HG03354 (cell line): ENCODE results near the gene PPP3CA.

Experiments used
- ATAC-seq: cut with Tn5 transposase; IDR thresholded peaks from one replicate; pipeline ENCODE4 v1.9.1; 2021; ENCODE audit warnings: mild to moderate bottlenecking; ENCODE audit not compliant: unreplicated experiment, poor library complexity, severe bottlenecking

The PPP3CA gene

DNA sequence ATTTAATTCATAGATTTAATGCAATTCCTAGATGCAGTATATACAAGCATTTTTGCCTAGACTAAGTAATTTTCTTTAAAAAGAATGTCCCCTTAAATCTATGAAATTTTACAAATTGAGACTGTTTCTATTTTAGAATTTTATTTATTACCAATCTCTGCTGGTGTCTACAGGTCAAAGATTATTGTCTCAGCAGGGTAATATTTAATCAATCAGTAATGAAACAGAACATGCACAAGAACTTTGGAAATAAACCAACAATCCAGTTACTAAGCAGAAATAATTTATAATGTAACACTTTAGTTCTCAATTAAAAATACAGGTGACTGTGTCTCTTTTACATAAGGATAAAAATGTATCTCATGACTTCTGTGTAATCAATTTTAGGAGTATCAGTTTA is 266.2 kb downstream of the PPP3CA start:
- ATAC-seq, result no peak

DNA sequence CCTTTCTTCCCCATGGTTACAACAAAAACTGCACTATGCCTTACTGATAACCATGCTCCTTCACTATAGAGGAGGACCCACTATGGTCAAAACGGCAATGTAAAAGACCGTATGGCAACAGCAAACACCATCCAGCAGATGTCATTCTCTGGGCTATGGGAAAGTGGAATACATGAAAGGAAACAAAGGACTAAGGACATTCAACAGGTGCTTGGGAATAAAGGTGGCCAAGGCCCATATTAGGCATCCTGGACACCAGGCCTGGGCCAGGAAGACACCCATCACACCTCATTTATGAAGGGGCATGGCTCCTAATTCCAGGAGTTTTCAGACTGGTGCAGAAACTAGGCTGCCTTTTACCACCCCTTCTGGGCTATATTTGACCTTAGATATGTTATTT is 268.4 kb downstream of the PPP3CA start:
- no peak for ATAC-seq

DNA sequence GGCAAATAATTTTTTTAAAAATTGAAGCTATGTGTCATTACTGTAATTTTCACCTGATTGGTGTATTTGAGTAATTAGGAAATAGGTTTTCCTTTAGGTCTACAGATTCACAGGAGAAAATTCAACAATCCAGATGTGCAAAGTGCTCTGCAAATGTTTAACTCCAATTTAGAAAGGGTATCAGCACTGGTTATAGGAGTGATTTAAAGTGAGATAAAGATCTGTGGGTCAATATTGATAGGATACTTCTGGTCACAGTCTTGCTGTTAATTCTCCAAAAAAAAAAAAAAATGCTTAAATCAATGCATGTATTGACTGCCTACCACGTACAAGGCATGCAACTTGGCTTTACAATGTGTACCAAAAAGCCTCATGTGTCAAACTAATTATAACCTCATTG is 271.3 kb downstream of the PPP3CA start:
- no peak for ATAC-seq

DNA sequence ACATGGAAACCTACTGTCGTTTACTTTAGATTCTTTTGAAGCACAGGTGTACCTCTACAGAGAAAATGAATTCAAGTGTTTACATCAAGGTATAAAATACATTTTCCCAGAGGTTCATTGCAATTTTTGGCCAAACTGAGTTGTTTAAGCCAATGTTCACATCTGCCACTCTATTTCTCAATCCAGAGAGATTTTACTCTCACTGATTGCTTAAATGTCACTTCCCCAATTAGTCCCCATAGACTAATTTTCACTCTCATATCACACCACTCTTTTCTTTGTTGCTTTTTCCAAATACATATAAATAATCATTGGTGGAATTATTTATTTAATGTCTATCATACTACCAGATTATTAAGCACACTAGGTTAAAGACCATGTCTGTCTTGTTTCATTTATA is 271.8 kb downstream of the PPP3CA start:
- ATAC-seq, result no peak

DNA sequence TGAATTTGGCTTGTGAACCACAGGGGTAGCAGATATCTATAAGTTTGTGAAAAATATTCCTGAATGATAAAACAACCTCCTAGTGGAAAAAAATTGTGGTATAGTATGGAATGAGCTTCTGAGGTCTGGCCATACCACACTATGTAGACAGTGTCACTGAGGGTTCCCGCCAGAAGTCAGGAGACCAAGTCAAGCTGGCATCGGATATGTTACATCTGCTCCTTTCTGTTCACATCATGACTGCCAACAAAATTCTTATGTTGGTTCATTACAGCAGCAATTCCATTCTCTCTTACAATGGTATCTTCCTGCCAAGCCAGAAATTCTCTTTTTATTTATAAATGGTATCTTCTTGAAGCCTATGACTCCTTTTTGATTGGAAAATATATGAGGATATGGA is 273.0 kb downstream of the PPP3CA start:
- ATAC-seq, result no peak

DNA sequence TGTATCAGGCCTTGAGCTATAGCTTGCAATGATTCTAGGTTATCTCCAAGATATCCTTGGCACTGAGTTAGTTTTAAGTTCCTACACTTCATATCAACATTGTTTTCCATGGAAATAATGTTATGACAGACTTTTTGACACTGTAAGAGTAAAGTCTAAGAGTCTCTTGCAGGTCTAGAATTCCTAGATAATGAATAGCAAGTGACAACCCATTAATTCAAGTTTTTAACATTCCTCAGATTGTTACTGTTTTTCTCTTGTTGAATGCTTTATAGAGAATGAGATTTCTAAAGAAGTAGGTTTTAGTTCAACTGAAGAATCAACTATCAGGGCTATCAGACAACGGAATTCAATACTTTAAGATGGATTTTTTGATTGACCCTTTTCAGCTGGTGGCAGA is 276.1 kb downstream of the PPP3CA start:
- ATAC-seq, result no peak

DNA sequence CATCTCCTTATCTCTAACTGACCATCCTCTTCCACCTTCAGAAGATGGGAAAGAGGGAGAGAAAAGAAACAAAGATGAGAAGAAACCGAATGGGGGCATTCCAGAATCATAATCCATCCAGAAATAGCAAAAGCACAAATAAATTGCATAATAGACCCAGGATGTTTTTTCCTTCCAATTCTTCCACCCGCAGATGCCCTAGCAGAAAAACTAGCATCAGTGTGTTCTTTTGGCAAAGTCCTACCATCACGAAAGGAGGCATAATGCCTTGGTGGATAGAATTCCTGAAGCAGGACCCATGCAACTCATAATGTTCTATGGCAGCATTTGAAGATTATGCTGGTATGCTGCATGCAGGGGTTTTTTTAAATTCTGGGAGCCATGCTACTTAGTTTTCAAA is 279.2 kb downstream of the PPP3CA start:
- ATAC-seq, result no peak

DNA sequence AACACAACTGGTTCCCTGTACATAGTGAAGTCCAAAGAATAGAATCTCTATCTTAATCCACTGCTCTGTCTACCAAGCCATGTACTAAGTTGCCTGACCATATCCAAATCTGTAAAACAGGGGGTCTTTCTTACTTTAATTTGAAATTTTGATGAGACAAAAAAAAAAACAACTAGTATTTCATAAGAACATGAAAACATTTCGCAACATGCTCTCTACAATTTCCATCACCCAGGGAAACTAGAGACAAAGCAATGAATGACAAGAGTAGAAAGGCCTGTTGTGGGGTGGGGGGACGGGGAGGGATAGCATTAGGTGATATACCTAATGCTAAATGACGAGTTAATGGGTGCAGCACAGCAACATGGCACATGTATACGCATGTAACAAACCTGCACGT is 279.9 kb downstream of the PPP3CA start:
- ATAC-seq, result no peak

DNA sequence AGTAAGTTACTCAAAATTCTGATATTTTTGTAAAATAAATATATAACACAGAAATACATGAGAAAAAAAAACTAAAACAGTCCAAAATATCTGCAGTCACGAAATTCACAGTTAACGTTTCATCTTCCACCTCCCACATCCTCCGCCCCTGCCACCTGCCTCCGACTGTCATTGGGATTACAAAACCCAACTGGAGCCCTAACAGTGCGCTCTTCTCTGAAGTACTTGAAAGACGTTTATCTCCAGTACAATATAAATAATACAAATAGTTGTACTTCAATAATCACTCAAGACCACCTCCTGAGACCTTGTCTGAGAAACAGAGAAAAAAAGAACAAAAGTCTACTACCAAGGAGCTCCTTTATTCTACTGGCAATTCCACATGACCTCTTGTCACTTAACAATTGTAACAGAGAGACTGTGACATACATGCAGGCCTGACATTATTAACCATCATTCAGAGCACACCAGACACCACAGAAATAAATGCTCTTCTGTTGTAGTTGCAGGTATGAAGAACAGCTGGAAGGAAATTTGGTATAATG is 280.6 kb downstream of the PPP3CA start:
- ATAC-seq, result no peak

DNA sequence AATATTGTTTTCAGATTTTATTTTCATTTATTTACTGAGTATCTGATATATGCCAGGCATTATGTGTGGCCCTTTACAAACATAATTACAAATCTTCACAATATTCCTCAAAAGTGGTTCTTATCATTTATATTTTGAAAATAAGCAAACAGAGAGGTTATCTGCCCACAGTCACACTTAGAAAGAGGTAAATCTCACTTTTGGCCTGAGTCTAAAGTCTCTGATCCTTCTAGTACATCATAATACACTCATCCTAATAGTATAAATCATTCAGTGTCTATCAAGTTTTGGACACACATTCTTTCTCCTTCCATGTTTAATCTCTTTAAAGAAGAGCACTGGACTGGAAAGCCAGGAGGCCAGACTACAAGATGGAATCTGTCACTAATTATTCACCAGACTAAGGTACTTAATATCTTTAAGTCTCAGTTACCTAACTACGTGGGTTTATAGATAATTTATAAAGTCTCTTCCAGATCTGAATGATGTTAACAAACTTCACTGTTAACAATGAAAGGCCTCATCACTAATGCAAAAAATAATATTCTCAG is 281.3 kb downstream of the PPP3CA start:
- no peak for ATAC-seq

DNA sequence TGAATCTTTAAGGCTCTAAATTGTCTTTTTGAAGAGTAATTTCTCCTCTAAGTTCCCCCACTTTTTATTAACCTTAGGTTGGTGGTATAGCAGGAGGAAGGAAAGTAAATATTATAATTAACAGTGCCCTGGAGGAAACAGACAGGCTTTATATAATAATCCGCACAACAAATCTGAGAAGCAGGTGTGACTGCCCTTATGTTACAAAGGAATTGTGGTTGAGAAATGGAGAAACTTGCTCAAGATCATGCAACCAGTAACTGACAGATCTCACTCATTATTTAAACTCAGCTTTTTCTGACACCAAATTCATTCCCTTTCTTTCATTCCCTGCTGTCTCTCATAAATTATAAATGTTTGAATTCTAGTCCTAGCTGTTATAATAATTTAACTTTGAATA is 282.0 kb downstream of the PPP3CA start:
- no peak for ATAC-seq

DNA sequence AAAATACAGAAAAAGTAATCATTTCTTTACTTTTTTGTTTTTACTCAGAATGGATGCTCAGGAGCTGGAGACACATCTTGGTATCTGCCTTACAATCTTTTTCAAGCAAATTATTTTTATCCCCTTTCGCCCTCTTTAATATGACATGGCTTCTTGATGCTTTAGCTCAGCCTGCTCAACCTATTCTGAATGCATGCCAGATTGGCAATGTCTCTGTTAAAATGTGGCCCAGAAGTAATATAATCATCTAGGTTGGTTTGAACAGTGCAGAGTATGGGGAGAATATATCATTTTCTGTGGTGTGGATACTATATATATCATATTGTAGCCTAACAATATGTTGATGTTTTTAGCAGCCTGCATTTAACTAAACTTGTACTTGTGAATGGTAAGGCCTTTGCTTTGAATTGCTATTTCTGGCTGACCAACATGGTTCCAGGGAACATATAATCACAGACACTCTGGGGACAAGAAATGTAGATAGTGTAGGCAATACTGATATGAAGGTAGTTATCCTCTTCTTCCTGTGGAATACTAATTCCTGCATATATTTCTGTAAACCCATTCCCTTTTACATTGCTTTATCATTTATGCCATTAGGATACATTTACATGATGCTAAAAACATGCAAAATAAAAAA is 282.7 kb downstream of the PPP3CA start:
- ATAC-seq, result no peak

DNA sequence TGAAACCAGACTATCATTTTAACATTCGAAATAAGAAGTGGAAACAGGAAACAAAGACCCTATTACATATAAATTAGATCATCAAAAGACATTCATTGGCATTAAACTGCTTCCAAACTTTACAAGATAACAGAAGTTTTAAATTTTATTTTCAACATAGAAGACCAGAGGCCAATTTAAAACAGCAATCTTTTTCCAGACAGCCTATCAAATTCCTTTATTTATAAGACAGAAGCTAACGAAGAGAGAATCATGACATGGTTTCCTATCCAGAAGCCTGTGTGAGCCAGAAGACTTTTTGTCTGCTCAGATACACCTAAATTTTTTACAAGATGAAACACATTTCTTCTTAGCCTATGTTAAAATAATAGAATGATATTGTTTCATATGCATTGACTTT is 291.9 kb downstream of the PPP3CA start:
- no peak for ATAC-seq

DNA sequence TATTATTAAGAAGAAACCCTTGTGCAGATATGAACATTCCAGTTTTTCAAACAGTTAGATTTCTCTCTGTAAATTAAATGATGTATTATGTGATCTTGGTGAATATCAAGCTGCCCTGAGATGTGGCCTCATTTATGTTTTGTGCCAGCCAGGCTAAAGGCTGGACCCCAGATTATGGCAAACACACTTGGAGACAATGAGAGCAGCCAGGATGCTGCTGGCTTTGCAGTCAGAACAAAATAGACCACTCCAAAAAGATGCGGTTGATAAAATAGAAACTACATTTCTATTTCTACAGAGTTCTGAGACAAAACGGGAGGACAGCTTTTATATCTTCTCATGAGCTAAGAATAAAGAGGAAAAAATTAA is 296.5 kb downstream of the PPP3CA start:
- ATAC-seq, result no peak

DNA sequence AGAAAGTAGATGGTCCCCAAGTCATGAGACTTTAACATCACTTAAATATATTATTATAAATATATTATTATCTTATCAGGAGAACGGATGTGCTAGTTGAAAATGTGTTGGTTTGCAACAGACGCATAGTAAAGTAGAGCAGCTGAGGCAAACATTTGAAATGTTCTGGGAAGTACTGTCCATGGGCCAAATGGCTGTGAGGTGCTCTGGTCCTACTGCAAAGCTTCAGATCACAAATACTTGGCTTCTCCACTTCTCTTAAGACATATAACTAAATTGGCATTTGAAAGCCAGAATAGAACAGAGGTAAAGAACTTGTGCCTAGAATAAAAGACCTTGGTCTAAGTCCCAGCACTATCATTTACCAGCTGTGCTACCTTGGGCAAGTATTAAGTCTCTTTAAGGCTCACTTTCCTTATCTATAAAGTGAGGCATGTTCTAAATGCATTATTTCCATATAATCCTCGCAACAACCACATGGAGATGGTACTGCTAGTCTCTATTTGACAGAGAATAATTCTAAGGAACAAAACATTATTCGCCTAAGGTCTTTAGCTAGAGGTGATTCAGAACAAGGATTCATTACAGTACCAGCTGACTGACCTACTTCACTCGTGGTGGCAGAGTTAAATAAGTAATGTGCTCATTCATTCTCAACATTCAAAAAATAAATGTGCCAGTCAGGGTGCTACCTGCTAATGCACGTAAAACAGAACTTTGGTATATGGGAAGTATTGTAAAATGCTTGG is 297.1 kb downstream of the PPP3CA start:
- ATAC-seq, result no peak

DNA sequence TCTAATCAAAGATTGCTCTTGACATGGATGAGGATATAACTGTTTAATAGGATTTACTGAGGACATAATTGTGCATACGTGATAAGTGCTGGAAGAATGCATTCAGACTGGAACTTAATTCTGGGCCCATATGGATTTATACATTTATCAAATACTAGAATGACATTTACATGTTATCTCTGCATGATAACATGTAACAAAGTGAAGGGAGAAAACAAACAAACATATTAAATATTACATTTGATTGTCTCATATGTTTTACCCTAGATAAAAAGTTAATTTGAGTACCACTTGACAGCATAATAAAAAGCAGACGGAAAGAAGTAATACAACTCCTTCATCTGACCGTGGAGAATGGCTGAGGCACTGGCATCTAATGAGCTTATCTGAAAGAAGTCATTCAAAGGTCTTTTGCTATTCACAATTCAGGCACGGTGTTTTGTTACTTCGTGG is 297.8 kb downstream of the PPP3CA start:
- ATAC-seq, result no peak

DNA sequence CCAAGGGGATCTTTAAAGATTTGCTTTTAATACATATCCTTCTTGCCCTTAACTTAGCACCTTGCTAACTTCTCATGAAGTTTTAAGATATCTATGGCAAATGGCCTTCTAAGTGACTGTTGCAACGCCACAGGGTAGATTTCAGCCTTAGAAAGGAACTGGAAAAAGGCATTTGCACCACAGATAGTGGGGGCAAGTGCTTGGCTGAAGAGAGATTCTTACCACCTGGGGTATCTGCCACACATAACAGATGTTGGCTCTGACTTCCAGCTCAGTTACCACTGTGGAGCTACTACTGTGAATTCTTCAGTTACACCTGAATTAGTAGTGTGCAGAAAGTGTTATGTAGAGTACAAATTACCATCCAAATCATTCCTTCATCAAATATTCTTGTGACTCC is 302.6 kb downstream of the PPP3CA start:
- ATAC-seq, result no peak

DNA sequence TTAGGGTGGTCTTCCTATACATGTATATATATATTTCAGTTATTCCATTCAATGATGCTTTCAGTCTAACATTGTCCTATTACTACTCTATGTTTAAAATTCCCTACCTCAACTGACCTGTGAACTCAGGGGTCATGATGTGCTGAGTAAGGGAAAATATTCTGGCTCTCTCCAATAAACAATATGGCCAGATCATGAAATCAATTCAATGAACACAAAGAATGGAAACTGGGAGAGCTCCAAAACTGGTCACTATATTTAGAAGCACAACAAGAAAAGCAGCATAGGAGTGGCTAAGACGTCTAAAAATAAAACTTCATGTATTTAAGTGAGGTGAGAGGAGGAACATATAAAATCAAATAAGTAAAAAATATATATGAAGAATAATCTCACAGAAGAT is 304.5 kb downstream of the PPP3CA start:
- ATAC-seq, result no peak

DNA sequence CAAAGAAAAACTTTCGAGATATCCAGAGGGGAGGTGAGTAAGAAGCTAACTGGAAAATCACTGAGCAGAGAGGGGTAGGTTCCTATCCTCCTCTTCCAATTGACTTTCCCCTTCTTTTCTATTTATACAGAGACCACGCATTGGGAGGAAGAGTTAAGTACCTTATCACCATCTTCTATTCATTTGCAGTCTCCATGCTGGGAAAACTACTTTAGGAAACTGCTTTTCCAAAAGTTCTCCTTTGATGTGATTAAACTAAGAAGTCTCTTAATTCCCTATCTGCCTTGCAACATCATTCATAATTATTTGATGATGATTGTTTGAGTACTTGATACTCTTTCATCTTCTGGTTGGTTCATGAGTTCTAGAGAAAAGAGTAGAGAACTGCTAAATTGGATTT is 306.6 kb downstream of the PPP3CA start:
- no peak for ATAC-seq

DNA sequence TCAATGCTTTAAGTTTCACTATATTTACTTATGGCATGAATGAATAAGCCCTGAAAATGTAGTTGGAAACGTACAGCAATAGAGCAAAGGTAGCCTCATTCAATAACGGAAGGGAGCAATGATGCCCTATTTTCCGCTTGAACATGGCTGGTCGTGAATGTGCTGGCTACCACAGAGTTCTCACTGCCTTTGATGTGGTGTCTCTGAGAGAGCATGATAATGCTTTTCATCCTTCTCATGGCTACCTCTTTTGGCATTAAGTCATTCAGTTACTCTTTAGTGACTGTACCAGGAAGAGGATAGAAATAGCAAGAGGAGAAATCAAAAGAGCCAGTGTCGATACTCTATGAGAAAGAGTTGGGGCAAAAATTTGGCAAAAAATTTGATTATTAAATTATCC is 308.0 kb downstream of the PPP3CA start:
- peak; percentile 60 for ATAC-seq

DNA sequence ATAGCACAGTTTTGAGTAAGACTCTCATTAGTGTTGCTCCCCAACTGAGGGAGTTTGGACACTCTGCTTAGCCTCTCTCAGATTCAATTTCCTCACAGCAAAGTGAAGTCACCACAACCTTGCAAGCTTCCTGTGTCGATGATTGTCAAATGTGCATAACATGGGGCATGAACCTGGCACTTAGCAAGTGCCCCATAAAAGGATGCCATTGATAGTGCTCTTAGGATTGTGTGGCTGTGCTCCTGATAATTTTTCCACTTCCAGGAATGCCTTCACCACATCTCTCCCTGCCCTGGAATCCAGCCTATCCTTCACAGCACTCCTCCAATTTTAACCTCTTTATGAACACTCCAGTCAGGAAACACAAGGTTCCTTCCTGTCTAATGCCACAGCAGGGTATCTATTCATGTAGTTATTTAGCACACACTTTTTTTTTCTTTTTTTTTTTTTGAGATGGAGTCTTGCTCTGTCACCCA is 309.4 kb downstream of the PPP3CA start:
- peak; percentile 58 for ATAC-seq
